Fibroblast of lung (primary cell): Measurements from ENCODE around the gene ADAMTS17.

Source experiments
- EZH2 ChIP-seq: IDR thresholded peaks from 2 replicates; pipeline ENCODE4 v1.5.1; 2012; ENCODE audit warnings: low read length, control low read depth, mild to moderate bottlenecking; ENCODE audit errors: missing control alignments
- TF ChIP-seq, protein P1 (sequence below), 2 donors: IDR thresholded peaks in 1 of 2; conservative IDR thresholded peaks in 1 of 2; 1 replicate in 1 of 2; 2 replicates in 1 of 2; pipeline ENCODE4 v1.5.1; 2011 to 2012; ENCODE audit warnings: low read length in 2 of 2, control low read depth in 1 of 2, inconsistent platforms in 1 of 2, low read depth in 1 of 2, mild to moderate bottlenecking in 1 of 2

DNA sequence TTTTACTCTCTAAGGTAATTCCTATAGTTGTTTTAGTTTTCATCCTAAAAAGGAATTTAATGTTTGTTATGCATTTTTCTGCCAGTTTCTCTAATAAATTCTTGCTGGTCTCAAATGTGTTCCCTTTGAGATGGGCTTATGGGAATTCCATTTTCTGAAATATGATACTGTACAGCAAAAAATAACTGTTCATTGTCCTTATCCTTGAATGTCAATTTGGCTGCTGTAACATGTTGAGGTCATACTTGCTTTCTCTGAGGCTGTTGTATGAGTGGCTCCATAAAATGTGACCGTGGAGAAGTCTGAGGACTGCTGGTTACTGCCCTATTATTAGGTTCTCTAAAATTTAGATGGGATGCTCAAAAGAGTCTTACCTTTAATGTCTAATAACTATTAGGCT is 266.5 kb downstream of the ADAMTS17 start:
- TF ChIP-seq, protein P1, sequence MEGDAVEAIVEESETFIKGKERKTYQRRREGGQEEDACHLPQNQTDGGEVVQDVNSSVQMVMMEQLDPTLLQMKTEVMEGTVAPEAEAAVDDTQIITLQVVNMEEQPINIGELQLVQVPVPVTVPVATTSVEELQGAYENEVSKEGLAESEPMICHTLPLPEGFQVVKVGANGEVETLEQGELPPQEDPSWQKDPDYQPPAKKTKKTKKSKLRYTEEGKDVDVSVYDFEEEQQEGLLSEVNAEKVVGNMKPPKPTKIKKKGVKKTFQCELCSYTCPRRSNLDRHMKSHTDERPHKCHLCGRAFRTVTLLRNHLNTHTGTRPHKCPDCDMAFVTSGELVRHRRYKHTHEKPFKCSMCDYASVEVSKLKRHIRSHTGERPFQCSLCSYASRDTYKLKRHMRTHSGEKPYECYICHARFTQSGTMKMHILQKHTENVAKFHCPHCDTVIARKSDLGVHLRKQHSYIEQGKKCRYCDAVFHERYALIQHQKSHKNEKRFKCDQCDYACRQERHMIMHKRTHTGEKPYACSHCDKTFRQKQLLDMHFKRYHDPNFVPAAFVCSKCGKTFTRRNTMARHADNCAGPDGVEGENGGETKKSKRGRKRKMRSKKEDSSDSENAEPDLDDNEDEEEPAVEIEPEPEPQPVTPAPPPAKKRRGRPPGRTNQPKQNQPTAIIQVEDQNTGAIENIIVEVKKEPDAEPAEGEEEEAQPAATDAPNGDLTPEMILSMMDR (conservative IDR thresholded peaks at IDR 0.05 in 1 of 2, IDR thresholded peaks at IDR 0.05 in 1 of 2; ENCODE audit: low read depth in 1 of 2, low read length in 2 of 2) = no peak
- TF ChIP-seq EZH2 = no peak
